DOHH2 (cell line): ENCODE data around the gene CYP2W1.

Experiments
- CTCF ChIP-seq: fragments of 200-600 bp; sonication (generic); IDR thresholded peaks from one replicate; pipeline ENCODE4 v1.5.1; 2014; ENCODE audit warnings: antibody characterized with exemption, mild to moderate bottlenecking, low read depth, low read length; ENCODE audit not compliant: poor library complexity, severe bottlenecking
- EZH2phosphoT487 ChIP-seq: fragments of 200-600 bp; sonication (generic); IDR thresholded peaks from 2 replicates; pipeline ENCODE4 v1.6.1; 2017; ENCODE audit warnings: borderline replicate concordance, mild to moderate bottlenecking, antibody characterized with exemption, low read length, moderate library complexity, mixed read lengths

GRCh38 chr7:1014681-1015080 is 31.7 kb downstream of the CYP2W1 start:
- TF ChIP-seq CTCF (no peak), EZH2phosphoT487 (no peak)
